Activated T-helper 1 cell treated with anti-CD3 and anti-CD28 coated beads, Interleukin-12 subunit alpha, Interleukin-12 subunit beta, Interleukin-2, Interleukin-4 antibody, amounts not matched to agents 30 ng/mL and 10 ng/mL and 1 ng/mL, durations not matched to agents 14 hours and 24 hours and 36 hours (primary cell): ENCODE measurements around the gene SNTG2. TPM values are rescaled to one million over a fixed set of nuclear protein-coding genes. Genes with fewer than 3 reads are reported as not detected.

Experiments
- DNase-seq: peaks from one replicate; pipeline ENCODE4 v3.0.0; 2021; ENCODE audit warnings: low spot score
- H3K27ac Mint-ChIP-seq: one replicate; pipeline ENCODE4 v1.8.0; 2021; ENCODE audit warnings: mild to moderate bottlenecking, mixed read lengths
- H3K27me3 Mint-ChIP-seq: one replicate; pipeline ENCODE4 v1.8.0; 2022; ENCODE audit warnings: mild to moderate bottlenecking, moderate library complexity, mixed read lengths; ENCODE audit not compliant: insufficient read depth
- H3K36me3 Mint-ChIP-seq: one replicate; pipeline ENCODE4 v1.8.0; 2021; ENCODE audit warnings: low read depth, mixed read lengths
- H3K4me1 Mint-ChIP-seq: one replicate; pipeline ENCODE4 v1.8.0; 2021; ENCODE audit warnings: low read depth, mixed read lengths
- H3K4me3 Mint-ChIP-seq: one replicate; pipeline ENCODE4 v1.8.0; 2021; ENCODE audit warnings: mild to moderate bottlenecking, moderate library complexity, mixed read lengths
- H3K9me3 Mint-ChIP-seq: one replicate; pipeline ENCODE4 v1.8.0; 2021; ENCODE audit warnings: mixed read lengths
- intact Hi-C: fragments of 100-400 bp; cut with micrococcal nuclease; formaldehyde crosslinking; loops from one replicate; pipeline ENCODE4 v1.15.1; 2024
- total RNA-seq: library from RNA; stranded (reverse); gene quantifications from 2 replicates; pipeline ENCODE4 v1.2.3, GENCODE V29; 2022

The SNTG2 gene
- total RNA-seq, 1 donor from 2014 or later = not detected

GRCh38 chr2:1319393-1319792 lies 368.7 kb downstream of the SNTG2 start:
- no peaks in the 10 kb centered on the region for H3K27me3 Mint-ChIP-seq
- H3K4me1 Mint-ChIP-seq = no peaks in the 10 kb centered on the region
- DNase-seq = no peak
- H3K9me3 Mint-ChIP-seq = no peaks in the 10 kb centered on the region
- intact Hi-C loops = no loop called here
- no peak overlapping the region for H3K4me3 Mint-ChIP-seq
- H3K36me3 Mint-ChIP-seq = no peaks in the 10 kb centered on the region
- H3K27ac Mint-ChIP-seq = no peak overlapping the region

DNA sequence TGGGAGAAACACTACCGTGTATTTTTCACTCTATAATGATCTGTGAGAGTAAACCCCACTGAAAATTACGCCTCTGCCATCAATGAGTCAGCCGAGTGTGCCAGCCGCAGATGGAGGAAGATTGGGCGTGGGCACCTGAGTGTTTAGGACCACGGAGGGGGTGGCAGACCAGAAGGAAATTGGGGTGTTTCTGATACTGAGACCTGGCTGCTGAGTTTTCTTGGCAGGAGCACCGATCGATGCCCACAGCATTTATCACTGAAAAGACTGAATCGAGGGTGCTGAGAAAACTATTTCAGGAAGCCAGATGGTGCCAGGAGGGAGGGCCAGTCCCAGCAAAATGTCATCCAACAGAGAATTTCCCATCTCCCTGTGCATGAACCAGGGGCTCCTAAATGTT lies 370.7 kb downstream of the SNTG2 start:
- Mint-ChIP-seq H3K27me3 (no peaks in the 10 kb centered on the region), H3K36me3 (no peaks in the 10 kb centered on the region), H3K9me3 (no peaks in the 10 kb centered on the region), H3K27ac (no peak overlapping the region), H3K4me1 (no peaks in the 10 kb centered on the region), H3K4me3 (no peak overlapping the region)
- intact Hi-C loops = no loop called here
- no peak for DNase-seq

GRCh38 chr2:1324884-1325283 lies 374.2 kb downstream of the SNTG2 start:
- no peak overlapping the region for H3K27ac Mint-ChIP-seq
- no peak for DNase-seq
- H3K4me1 Mint-ChIP-seq = no peaks in the 10 kb centered on the region
- H3K27me3 Mint-ChIP-seq = no peaks in the 10 kb centered on the region
- H3K4me3 Mint-ChIP-seq = no peak overlapping the region
- no peaks in the 10 kb centered on the region for H3K9me3 Mint-ChIP-seq
- intact Hi-C loops = no loop called here
- H3K36me3 Mint-ChIP-seq = no peaks in the 10 kb centered on the region

DNA sequence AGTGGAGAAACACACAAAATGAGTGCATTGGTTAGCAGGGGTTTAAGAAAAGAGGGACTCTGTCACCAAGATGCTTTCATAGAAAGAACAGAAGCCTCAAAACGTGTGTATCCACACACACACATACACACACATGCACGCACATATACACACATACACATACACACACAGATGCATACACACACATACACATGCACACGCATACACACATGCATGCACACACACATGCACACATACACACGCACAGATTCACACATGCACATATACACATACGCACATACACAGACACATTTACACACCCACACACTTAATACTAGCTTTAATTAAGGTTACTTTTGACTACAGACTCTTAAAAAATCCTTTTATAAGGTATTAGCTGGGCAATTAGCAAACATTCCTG lies 378.0 kb downstream of the SNTG2 start:
- intact Hi-C loops = no loop called here
- Mint-ChIP-seq H3K4me3 (no peak overlapping the region), H3K27ac (no peak overlapping the region), H3K27me3 (no peaks in the 10 kb centered on the region), H3K36me3 (no peaks in the 10 kb centered on the region), H3K4me1 (no peaks in the 10 kb centered on the region), H3K9me3 (peaks cover 4% of the 10 kb centered on the region)
- DNase-seq = no peak

DNA sequence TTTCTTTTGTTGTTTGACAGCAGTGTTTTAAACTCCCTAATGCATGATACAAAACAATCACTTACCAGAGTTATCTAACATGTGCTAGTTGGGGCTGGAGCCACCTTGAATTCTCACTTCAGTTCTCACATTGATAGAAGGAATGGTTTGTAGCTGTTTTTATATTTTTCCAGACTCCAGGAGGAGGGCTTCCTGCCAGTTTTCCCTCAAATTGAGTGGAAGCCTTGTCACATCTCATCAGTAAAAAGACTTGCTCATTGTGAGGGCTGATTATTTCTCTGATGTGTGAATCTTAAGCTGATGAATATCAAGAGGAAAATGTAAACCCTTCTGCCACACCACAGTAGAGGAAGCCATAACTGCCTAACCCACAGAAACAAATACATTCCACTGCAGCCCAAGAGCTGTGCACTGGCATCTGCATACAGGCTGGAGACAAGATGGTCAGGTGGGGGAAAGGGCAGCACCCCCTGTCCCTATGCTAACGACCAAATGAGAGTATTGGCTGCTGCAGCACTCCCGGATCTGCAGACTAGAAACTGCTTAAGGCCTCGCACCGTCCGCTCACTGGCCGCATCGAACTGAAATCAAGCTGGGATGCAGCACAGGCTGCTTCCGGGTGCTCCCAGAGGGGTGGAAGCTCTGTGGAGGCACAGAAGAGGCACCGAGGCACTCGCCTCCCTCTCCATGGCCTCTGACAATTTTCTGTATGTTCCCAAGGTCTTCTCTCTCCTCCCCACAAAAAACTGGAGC lies 388.9 kb downstream of the SNTG2 start:
- intact Hi-C loops = no loop called here
- DNase-seq = no peak
- Mint-ChIP-seq H3K27ac (no peak overlapping the region), H3K4me1 (no peaks in the 10 kb centered on the region), H3K36me3 (no peaks in the 10 kb centered on the region), H3K4me3 (no peak overlapping the region), H3K9me3 (no peaks in the 10 kb centered on the region), H3K27me3 (peaks cover 3% of the 10 kb centered on the region)

- H3K9me3 Mint-ChIP-seq = no peaks in the 10 kb centered on the region
- no peak for DNase-seq
- no peak overlapping the region for H3K27ac Mint-ChIP-seq
- intact Hi-C loops = no loop called here
- H3K4me1 Mint-ChIP-seq = no peaks in the 10 kb centered on the region
- H3K4me3 Mint-ChIP-seq = no peak overlapping the region
- H3K27me3 Mint-ChIP-seq = peaks cover 3% of the 10 kb centered on the region
- H3K36me3 Mint-ChIP-seq = no peaks in the 10 kb centered on the region
These were observed 389.5 kb downstream of the SNTG2 start for GRCh38 chr2:1340141-1340512.

DNA sequence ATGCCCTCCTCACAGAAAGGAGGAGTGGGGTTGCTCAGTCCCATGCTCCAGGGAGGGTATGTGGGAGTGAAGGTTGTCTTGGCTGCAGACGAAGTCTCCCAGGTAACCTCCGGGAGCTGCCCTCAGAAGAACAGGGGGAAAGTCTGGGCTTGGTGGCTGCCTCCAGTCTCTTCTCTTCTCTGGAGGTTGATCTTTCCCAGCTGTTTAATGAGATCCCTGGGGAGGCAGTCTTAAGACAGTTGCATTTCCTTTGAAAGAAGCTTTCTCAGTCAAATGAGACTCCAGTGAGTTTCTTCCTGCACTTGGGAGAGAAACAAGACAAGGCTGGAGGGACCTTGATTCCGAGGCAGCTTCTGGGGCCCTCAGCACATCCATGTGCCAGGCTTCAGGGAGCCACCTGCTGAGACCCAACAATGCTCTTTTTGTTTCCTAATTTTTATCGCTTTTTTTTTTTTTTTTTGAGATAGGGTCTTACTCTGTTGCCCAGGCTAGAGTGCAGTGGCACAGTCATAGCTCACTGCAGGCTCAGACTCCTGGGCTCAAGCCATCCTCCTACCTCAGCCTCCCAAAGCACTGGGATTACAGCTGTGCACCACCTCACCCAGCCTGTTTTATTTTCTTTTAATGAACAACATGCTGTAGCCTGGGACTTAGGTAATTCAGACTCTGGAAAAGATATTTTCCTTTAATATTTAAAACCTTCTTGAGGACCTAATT lies 390.9 kb downstream of the SNTG2 start:
- no peak for DNase-seq
- Mint-ChIP-seq H3K27ac (no peak overlapping the region), H3K27me3 (peaks cover 3% of the 10 kb centered on the region), H3K9me3 (no peaks in the 10 kb centered on the region), H3K36me3 (no peaks in the 10 kb centered on the region), H3K4me1 (no peaks in the 10 kb centered on the region), H3K4me3 (no peak overlapping the region)
- intact Hi-C loops = no loop called here

DNA sequence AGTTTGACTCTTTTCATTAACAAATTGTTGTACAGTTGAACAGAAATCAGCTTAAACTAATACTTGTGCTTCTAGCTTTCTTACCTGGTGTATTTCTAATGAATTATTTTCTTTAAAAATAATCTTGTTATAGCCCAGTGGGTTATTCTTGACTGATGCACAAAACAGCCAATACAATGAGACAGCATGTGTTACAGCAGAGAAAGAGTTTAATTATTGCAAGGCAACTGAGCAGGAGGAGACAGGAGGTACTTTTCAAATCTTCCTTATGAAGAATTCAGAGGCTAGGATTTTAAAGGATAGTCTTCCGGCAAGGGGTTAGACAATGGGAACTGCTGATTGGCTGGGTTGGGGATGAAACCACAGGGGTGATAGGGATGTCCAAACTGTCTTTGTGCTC lies 398.1 kb downstream of the SNTG2 start:
- intact Hi-C loops = no loop called here
- Mint-ChIP-seq H3K9me3 (peaks cover 10% of the 10 kb centered on the region), H3K27me3 (no peaks in the 10 kb centered on the region)

GRCh38 chr2:1350111-1350510 lies 399.5 kb downstream of the SNTG2 start:
- Mint-ChIP-seq H3K4me1 (no peaks in the 10 kb centered on the region), H3K27ac (no peak overlapping the region), H3K27me3 (no peaks in the 10 kb centered on the region), H3K36me3 (no peaks in the 10 kb centered on the region), H3K9me3 (peaks cover 10% of the 10 kb centered on the region), H3K4me3 (no peak overlapping the region)
- intact Hi-C loops = no loop called here
- no peak for DNase-seq

More for the DNA sequence above, 398.1 kb downstream of the SNTG2 start:
- Mint-ChIP-seq H3K27ac (no peak overlapping the region), H3K4me3 (no peak overlapping the region), H3K36me3 (no peaks in the 10 kb centered on the region), H3K4me1 (no peaks in the 10 kb centered on the region)
- no peak for DNase-seq

DNA sequence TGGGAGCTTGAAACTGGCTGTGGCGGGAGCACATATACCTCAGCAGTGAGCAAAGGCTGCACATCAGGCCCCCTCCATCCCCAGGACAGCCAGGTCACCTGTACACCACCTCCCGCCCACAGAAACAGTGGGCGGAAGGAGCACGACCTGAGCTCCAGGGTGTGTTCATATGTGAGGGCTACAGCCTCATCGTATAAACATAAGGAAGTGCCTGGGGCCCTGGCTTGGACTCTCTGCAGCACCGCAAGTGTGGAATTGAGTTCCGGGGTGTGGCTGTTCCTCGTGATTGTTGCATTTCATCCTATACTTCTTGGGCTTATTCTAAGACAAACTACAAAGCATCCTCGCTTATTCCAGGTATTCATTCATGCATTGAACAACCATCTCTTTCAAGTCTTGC lies 402.5 kb downstream of the SNTG2 start:
- DNase-seq = no peak
- Mint-ChIP-seq H3K4me3 (no peak overlapping the region), H3K9me3 (peaks cover 10% of the 10 kb centered on the region), H3K36me3 (no peaks in the 10 kb centered on the region), H3K27me3 (peaks cover 2% of the 10 kb centered on the region), H3K4me1 (no peaks in the 10 kb centered on the region), H3K27ac (no peak overlapping the region)
- intact Hi-C loops = no loop called here

GRCh38 chr2:1353543-1353942 lies 402.9 kb downstream of the SNTG2 start:
- DNase-seq = no peak
- intact Hi-C loops = no loop called here
- H3K4me1 Mint-ChIP-seq = no peaks in the 10 kb centered on the region

GRCh38 chr2:1360144-1360543 lies 409.5 kb downstream of the SNTG2 start:
- H3K4me3 Mint-ChIP-seq = no peak overlapping the region
- H3K36me3 Mint-ChIP-seq = no peaks in the 10 kb centered on the region
- H3K27me3 Mint-ChIP-seq = peaks cover 2% of the 10 kb centered on the region
- DNase-seq = no peak
- no peaks in the 10 kb centered on the region for H3K4me1 Mint-ChIP-seq
- intact Hi-C loops = no loop called here
- no peaks in the 10 kb centered on the region for H3K9me3 Mint-ChIP-seq
- H3K27ac Mint-ChIP-seq = no peak overlapping the region

More at GRCh38 chr2:1353543-1353942, 402.9 kb downstream of the SNTG2 start:
- peaks cover 2% of the 10 kb centered on the region for H3K27me3 Mint-ChIP-seq
- H3K9me3 Mint-ChIP-seq = peaks cover 6% of the 10 kb centered on the region
- H3K4me3 Mint-ChIP-seq = no peak overlapping the region
- H3K36me3 Mint-ChIP-seq = no peaks in the 10 kb centered on the region
- H3K27ac Mint-ChIP-seq = no peak overlapping the region

- H3K4me3 Mint-ChIP-seq = no peak overlapping the region
- H3K27me3 Mint-ChIP-seq = peaks cover 2% of the 10 kb centered on the region
- no peaks in the 10 kb centered on the region for H3K36me3 Mint-ChIP-seq
- intact Hi-C loops = no loop called here
- no peaks in the 10 kb centered on the region for H3K9me3 Mint-ChIP-seq
- H3K27ac Mint-ChIP-seq = no peak overlapping the region
- no peak for DNase-seq
- no peaks in the 10 kb centered on the region for H3K4me1 Mint-ChIP-seq
These were observed 410.1 kb downstream of the SNTG2 start for GRCh38 chr2:1360557-1361250.
